Activated CD8-positive, alpha-beta memory T cell treated with anti-CD3 and anti-CD28 coated beads, Interleukin-2, amount 50 U/mL, for 1 hour (primary cell): ENCODE measurements around the gene ACOT13.
"Not testable (repeated sequence)": the region's sequence is repeated elsewhere in the genome, so short reads cannot be mapped to it uniquely, and the experiment has no call there.

ENCODE experiments used
- DNase-seq: peaks from one replicate; pipeline ENCODE4 v3.0.0-alpha.2; 2020; ENCODE audit errors: extremely low read depth

ACOT13 gene

DNA sequence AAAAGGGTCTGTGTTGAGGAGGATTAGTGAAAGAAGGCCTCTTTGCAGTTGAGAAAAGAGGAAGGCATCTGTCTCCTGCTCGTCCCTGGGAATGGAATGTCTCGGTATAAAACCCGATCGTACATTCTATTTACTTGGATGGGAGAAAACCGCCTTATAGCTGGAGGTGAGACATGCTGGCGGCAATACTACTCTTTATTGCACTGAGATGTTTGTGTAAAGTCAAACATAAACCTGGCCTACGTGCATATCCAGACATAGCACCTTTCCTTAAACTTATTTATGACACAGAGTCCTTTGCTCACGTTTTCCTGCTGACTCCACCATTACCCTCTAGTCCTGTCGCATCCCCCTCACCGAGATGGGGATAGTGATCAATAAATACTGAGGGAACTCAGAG lies 4.6 kb upstream of the ACOT13 start:
- no peak for DNase-seq

DNA sequence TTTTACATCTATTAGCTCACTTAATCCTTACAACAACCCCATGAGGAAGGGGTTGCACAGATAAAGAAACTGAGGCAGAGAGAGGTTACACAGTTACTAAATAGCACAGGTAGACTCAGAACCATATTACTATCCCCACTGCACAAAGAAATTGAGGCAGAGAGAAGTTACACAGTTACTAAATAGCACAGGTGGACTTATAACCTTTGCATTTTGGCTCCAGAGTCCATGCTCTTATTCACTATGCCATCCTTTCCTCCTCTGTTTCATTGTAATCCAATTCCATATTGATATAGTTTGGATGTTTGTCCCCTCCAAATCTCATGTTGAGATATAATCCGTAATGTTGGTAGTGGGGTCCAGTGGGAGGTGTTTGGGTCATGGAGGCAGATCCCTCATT lies 3.7 kb upstream of the ACOT13 start:
- DNase-seq, result no peak

DNA sequence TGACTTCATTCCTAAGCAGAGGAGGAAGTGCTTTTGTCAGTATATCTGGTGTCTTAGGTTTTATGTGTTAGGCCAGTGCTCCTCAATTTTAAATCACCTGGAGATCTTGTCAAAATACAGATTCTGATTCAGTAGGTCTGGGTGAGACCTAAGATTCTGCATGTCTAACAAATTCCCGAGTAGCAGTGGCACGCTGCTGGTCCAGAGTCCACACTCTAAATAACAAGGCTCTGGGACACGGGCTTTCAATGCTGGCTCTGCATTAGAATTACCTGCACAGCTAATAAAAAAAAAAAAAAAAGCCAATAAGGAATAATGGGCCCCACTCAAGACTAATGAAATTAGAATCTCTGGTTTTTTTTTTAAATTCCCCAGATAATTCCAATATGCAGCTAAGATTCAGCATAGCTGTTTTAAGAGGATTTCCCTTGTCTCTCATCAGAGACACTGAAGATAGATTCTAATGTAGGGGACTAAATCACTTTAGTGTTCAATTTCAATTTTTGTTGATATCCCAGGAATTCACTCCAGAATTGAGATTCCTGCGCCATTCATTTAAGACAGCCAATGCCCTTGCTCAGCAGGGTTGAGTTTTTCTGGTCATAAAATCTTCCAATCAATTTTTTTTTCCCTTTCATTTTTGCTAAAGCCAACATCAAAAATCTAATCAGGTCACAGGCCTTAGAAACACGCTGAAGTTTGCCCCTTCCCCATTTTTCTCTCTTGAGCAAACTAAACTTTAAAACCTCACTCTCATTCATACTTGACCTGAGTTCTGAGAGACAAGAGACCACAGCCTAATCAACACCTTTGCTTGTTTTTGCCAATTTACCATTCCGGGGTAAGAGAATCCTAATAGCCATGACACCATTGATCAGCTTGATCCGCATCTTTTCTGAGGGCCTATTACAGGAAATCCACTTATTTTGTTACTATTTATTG lies 2.6 kb upstream of the ACOT13 start:
- no peak for DNase-seq

DNA sequence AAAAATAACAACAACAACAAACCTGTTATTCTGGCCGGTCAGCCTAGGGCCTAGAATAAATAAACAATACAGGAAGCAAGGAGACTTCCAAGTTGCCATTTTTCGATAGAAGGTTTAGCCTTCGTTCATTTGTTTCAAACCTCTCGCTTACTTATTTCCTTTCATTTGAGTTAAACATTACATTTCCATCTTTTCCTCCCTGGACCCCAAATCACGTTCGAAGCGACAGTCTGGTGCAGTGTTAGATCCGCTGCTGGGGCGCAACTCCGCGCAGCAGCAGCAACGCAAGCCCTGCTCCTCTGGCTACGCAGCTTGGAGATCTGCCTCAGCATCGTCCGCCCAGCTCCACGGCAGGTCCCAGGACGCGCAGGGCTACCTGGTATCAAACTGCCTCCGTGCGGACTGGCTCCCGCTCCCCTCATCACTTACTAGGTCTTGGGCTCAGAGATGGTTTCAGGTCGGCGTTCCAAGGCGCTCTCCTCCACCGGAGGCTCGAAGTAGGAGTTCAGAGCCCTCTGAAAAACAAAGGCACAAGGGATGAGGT lies 708 bp upstream of the ACOT13 start:
- DNase-seq, result no peak

DNA sequence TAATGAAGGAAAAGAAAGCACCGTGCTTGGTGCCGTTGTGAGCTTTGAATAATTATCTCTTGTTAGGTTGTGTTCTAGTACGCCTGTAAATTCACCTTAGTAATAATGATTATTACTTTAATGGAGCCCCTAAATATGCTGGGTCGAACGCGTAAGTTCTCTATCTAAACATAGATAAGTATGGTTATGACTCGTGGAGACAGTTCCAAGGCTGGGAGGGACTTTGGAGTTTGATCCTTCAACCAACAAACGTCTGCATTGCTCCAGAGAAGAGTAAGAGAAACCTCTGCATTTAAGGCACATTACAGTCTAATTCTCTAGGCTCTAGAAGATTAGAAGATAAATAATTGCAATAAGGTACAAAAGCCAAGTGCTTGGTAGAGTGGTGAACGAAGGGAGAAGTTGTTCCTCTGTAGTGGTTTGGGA lies 514 bp downstream of the ACOT13 start:
- DNase-seq, result no peak

DNA sequence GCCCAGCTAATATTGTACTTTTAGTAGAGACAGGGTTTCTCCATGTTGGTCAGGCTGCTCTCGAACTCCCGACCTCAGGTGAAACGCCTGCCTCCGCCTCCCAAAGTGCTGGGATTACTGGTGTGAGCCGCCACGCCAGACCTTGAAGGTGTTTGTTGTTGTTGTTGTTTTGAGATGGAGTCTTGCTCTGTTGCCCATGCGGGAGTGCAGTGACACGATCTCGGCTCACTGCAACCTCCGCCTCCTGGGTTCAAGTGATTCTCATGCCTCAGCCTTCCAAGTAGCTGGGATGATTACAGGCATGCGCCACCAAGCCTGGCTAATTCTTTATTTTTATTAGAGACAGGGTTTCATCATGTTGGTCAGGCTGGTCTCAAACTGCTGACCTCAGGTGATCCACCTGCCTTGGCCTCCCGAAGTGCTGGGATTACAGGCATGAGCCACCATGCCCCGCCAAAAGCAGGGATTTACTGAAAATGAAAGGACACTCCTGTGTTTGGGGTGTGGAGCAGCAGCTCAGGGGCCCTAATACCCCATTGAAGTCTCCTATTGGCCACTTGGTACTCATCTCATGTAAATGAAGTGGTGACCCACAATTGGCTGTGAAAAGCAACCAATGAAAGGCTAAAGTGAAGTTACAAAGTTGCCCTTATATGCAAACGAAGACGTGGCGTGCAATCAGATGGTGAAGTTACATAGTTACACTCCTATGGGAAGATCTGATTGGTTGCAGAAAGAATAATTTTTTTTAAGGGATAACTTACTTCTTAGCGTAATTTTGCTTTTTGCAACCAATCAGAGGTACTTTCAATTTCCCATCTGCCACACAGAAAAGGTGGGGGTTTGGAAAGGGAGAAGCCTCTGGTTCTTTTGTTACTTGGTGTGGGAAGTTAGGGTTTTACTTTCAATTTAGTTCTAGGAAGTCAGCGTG lies 1.5 kb downstream of the ACOT13 start:
- DNase-seq, result not testable (repeated sequence)

DNA sequence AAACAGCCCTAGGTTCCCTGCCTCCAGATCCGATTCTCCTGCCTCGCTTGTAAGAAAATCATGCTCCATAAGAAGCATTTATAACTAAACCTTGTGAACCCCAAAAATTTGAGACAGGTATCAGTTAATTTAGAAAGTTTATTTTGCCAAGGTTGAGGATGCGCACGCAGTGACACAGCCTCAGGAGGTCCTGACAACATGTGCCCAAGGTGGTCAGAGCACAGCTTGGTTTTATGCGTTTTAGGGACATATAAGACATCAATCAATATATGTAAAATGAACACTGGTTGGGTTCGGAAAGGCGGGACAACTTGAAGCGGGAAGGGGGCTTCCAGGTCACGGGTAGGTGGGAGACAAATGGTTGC lies 2.1 kb downstream of the ACOT13 start:
- DNase-seq, result no peak

DNA sequence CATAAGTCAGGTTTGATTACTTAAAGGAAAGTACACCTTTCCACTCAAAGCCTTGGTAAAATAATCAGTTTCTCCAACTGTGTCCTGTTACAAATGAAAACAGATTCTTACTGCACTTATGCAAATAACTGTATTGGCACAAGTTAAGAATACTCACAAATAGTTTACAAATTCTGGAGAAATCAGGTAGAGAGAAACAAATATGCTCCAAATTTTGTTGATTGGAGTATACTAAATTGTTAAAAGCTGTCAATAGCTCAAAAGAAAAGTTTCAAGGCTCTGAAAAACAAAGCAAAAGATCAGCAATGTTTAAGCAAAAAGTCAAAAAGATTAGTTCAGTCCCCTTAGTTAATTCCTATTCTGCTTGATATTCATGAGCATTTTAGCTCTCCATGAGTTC lies 3.6 kb downstream of the ACOT13 start:
- not testable (repeated sequence) for DNase-seq

DNA sequence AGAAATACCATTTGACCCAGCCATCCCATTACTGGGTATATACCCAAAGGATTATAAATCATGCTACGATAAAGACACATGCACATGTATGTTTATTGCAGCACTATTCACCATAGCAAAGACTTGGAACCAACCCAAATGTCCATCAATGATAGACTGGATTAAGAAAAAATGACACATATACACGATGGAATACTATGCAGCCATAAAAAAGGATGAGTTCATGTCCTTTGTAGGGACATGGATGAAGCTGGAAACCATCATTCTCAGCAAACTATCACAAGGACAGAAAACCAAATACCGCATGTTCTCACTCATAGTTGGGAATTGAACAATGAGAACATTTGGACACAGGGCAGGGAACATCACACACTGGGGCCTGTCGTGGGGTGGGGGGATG lies 4.2 kb downstream of the ACOT13 start:
- DNase-seq, result not testable (repeated sequence)

DNA sequence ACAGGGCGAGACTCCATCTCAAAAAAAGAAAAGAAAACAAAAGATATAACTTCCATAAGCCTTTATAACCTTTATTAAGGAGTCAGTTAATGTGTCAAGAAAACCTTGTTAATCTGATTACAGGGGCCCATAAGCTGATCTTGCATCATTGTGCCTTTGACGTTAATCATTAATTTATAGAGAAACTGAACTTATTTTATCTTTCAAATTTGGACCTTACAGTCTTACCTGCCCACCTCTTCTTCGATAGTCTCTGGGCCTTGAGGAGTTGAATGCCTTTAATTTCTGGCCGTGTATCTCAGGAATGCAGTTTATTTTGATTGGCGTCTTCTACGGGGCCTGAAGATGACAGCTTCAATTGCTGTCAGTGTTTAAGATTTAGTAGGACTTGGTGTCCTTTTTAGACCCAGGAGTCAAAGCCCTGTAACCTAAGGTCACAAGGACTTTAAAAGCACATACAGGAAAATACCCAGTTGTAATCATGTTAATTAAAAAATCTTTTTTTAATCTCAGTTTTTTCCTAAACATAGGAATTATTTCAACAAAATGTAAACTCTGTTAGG lies 5.8 kb downstream of the ACOT13 start:
- DNase-seq, result no peak

DNA sequence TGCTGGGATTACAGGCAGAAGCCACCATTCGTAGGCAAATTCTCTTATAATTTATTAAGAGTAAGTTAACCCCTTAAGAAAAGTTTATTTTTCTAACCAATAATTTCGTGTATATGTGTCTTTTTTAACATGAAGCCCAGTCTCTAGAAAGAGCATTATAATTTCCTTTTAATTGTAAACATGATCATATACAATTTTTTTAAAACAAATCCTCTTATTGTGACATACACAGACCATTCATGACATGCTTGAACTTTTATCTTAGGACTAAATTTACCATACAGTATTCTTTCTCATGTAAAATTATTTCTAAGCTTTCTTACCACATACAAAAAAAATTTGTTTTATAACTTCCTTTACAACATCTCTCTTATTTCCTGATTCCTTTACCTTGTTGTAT lies 6.7 kb downstream of the ACOT13 start:
- DNase-seq, result no peak

DNA sequence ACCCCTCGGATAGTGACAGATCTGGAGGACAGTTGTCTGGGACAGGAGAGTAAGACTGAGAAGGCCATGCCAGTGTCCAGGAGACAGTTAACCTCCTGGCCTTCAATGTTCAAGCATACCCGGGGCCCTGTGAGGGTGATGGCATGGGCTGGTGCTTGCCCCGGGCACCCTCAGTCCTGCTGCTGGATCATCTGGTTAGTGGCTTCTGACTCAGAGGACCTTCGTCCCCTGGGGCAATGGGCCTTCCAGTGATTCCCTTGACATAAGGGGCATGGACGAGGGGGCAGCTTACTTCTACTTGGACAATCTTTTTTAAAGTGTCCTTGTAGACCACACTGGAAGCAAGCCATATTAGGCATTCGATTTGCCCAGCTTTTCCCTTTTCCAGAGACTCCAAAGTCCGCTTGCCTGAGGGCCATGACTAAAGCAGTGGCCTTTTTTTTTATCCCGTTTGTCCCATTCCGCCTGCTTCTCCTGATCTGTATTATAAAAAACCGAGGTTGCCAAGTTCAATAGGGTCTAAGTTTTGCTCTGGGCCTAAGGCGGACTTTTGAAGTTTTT lies 12.0 kb downstream of the ACOT13 start:
- not testable (repeated sequence) for DNase-seq

DNA sequence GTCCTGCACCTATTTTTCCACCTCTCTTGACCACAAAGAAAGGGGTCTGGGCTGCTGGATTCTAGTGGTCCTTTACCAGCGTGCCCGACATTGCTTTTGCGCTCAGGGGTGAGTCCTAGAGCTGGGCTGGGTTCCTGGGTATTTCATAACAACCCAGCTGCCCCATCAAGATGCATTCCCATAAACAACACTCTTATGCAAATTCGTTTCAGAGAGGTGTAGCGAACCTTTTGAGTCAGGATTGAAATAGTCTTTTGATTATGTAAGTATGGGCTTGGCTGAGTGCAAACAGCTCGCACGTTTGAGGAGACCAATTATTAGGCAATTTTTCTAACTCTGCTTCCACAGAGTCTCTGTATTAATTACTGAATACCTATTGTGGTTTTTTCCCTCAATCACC lies 13.7 kb downstream of the ACOT13 start:
- DNase-seq, result no peak

DNA sequence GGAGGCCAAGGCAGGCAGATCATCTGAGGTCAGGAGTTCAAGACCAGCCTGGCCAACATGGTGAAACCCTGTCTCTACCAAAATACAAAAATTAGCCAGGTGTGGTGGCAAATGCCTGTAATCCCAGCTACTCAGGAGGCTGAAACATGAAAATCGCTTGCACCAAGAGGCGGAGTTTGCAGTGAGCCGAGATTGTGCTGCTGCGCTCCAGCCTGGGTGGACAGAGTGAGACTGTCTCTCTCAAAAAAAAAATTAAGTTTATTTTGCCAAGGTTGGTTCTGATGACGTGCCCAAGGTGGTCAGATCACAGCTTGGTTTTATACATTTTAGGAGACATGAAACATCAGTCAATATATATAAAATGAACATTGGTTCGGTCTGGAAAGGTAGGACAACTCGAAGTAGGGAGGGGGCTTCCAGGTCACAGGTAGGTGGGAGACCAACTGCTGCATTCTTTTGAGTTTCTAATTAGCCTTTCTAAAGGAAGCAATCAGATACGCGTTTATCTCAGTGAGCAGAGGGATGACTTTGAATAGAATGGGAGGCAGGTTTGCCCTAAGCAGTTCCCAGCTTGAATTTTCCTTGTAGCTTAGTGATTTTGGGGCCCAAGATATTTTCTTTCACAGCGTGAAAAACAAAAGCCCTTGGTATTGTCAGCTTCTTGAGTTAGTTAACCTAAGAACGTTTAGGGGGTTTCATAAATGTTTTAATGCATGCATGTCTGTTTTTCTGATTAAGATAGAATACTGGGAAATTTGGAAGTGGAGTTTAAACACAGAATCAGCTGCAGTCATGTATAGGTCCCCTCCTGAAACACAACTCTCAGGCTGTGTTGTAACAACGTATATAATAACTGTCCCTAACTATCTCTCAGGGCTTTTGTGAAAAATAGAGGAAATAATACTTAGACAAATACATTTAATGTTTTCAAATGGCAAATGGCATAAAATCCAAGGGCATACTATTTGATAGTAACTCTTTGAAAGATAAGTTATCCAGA lies 16.7 kb downstream of the ACOT13 start:
- DNase-seq, result no peak

DNA sequence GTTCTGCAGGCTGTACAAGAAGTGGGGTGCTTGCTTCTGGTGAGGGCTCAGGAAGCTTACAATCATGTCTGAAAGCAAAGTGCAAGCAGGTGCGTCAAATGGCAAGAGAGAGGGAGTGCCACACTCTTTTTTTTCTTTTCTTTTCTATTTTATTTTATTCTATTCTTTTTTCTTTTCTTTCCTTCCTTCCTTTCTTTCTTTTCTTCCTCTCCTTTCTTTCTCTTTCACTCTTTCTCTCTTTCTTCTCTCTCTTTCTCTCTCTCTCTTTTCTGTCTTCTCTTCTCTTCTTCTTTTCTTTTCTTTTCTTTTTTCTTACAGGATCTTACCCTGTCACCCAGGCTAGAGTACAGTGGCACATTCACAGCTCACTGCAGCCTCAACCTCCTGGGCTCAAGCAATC lies 19.5 kb downstream of the ACOT13 start:
- no peak for DNase-seq

DNA sequence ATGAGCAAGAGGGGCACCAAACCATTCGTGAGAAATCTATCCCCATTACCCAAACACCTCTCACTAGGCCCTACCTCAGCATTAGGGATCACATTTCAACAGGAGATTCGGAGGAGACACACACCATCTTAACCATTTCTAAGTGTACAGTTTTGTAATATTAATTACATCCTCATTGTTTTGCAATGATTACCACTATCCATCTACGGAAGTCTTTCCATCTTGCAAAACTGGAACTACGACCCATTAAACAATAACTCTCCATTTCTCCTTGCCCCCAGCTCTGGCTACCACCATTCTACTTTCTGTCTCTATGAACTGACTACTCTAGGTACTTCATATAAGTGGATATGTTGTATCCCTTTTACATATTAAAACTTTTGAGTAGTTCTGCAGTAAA lies 20.1 kb downstream of the ACOT13 start:
- no peak for DNase-seq

DNA sequence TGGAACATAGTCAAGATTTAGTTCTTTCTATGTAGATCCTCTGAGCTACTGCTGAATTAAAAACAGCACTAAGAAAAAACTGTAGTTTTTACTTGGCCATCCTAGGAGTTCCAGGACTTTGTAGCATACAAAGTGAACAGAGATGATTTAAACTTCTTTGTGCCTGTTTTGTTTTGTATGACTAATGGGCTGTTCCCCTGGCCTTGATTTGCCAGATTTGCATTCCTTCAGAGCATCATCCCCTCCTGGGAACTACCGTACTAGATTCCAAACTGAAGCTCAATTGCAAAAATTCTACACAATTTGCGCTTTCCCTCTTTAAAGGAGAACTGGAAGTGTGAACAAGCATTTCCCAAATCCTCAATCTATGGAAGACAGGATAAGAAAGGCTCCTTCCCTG lies 23.1 kb downstream of the ACOT13 start:
- no peak for DNase-seq

DNA sequence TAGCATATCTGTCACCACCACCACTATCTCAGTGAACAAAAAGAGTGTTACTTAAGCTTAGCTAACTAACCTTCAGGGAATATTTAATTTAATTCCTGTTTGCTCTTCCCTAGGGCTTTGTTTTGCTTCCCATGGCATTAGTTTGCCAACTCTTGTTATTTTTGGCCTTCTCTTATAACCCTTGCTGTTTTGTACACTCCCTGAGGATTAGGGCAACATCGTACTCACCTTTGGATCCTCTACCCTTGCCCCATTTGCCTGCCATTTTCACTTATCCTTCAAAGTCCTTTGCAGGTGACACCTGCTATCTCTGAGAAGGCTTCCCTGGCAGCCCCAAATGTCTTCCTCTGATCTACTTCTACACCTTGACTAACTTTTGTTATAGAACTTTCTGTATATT lies 23.7 kb downstream of the ACOT13 start:
- DNase-seq, result no peak

DNA sequence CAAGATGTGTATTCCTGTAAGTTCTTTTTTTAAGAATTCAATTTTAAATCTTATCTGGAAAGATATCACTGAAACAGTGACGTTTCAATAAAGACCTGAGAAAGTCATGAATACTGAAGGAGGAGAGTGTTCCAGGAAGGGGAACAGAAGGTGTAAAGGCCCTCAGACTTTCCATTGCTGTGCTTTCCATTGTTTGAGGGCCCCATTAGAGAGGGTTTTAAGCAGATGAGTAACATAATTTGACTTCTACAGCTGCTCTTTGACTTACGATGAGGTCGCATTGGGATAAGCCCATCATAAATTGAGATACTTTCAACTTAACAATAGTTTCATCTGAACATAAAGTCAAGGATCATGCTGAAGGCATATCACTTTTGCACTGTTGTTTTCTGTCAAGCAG lies 24.7 kb downstream of the ACOT13 start:
- DNase-seq, result no peak

DNA sequence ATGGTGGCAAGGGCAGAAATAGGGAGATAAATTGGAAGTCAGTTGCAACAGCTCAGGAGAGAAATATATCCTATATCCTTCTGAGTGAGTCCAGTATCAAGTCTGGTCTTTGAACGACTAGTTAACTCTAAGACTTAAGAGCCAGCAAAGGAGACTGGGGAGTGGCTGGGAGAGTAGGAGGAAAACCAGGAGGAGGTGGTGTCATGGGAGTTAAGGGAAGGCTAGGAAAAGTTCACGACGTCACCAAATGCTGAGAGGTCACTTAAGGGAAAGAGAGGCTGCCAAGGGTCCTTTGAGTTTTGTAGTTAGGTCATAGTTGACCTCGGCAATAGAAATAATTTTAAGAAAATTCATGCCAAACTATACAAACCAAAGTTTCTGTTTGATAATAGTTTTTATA lies 25.1 kb downstream of the ACOT13 start:
- DNase-seq, result no peak

DNA sequence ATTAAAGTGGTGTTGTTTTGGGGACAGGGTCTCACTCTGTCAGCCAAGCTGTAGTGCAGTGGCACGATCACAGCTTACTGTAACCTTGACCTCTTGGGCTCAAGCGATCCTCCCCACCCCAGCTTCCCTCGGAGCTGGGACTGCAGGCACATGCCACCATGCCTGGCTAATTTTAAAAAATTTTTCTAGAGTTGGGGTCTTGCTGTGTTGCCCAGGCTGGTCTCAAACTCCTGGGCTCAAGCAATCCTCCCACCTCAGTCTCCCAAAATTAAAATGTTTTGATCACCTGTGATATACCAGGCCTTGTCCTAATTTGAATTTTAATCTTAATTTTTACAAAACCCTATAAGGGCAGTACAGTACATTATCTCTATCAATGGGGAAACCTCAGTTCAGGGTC lies 25.5 kb downstream of the ACOT13 start:
- no peak for DNase-seq
